Measurements from ENCODE around the gene LBHD2. TPM values are rescaled to one million over a fixed set of nuclear protein-coding genes. Genes with fewer than 3 reads are reported as not detected.

The LBHD2 gene
- total RNA-seq, 1 donor from 2014 or later, result not detected

GRCh38 chr14:103081951-103082350, 2.1 kb upstream of the LBHD2 start:
- no peaks in the 10 kb centered on the region for H3K27me3 ChIP-seq
- intact Hi-C loops (cut with DNase I), result no loop called here

DNA sequence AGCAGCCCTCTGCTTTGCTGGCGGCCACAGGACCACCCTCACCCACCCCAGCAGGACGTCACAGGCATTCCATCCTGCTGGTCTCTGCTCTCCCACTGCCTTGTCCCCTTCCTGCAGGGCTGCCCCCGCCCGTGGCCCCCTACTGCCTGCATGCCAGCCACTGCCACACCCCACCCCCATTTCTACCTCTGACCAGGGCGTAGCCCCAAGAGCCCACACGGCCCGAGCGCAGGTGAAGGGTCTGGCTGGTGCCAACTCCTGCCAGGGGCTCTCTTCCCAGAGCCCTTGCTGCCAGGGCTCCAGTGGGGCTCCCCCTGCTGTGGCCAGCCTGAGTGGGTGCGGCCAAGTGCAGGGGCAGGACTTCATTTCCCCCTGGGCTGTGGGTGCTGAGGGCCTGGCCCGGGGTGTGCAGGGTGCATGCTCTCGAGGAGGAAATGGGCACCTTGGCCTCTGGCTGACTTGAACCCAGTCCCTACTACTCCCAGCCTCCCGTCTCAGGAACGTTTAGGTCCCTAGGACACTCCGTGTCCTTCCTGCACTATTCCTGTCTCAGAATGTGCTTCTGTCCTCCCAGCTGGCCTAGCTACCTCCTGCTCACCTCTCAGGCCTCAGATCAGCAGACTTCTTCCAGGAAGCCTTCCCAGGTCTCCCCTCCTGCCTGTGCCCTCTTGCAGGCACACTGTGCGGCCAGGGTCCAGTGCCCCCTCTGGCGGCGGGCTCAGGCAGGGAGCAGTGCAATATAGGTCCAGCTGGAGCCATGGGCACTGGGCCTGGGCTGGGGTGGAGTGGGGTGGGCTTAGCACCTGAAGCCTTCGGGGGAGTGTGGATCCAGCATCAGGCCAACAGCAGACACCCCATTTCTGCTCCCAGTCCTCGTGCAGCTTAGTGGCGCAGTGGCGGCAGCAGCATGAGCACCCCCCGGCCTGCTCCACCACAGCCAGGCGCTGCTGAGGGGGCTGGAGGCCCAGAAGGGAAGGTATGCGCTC, 1.4 kb downstream of the LBHD2 start:
- no peak overlapping the region for H3K4me3 ChIP-seq
- no peak for DNase-seq (ENCODE audit: low spot score in 2 of 2)

More at GRCh38 chr14:103081951-103082350, 2.1 kb upstream of the LBHD2 start:
- no peaks in the 10 kb centered on the region for H3K9me3 ChIP-seq
- H3K4me3 ChIP-seq, result no peak overlapping the region
- no peak for DNase-seq (ENCODE audit: low spot score in 2 of 2)
- no peak for TF ChIP-seq CTCF (IDR thresholded peaks at IDR 0.05)
- no peaks in the 10 kb centered on the region for H3K4me1 ChIP-seq
- H3K27ac ChIP-seq, result no peak overlapping the region
- no peaks in the 10 kb centered on the region for H3K36me3 ChIP-seq

GRCh38 chr14:103086771-103087342, 2.8 kb downstream of the LBHD2 start:
- Histone ChIP-seq H3K36me3 (no peaks in the 10 kb centered on the region), H3K27ac (no peak overlapping the region), H3K9me3 (no peaks in the 10 kb centered on the region), H3K27me3 (no peaks in the 10 kb centered on the region), H3K4me1 (peaks cover 0 to 3% of the 10 kb centered on the region in 2 donors), H3K4me3 (no peak overlapping the region)
- no peak for TF ChIP-seq CTCF (IDR thresholded peaks at IDR 0.05)
- no peak for DNase-seq (ENCODE audit: low spot score in 2 of 2)
- intact Hi-C loops (cut with DNase I), result no loop called here

More for the DNA sequence above, 1.4 kb downstream of the LBHD2 start:
- Histone ChIP-seq H3K9me3 (no peaks in the 10 kb centered on the region), H3K4me1 (no peaks in the 10 kb centered on the region), H3K27ac (no peak overlapping the region), H3K27me3 (no peaks in the 10 kb centered on the region), H3K36me3 (no peaks in the 10 kb centered on the region)
- no peak for TF ChIP-seq CTCF (IDR thresholded peaks at IDR 0.05)
- intact Hi-C loops (cut with DNase I), result no loop called here

- Histone ChIP-seq H3K4me3 (no peak overlapping the region), H3K36me3 (no peaks in the 10 kb centered on the region), H3K27me3 (no peaks in the 10 kb centered on the region), H3K9me3 (no peaks in the 10 kb centered on the region), H3K27ac (no peak overlapping the region), H3K4me1 (peaks cover 0 to 3% of the 10 kb centered on the region in 2 donors)
- intact Hi-C loops (cut with DNase I), result no loop called here
- no peak for TF ChIP-seq CTCF (IDR thresholded peaks at IDR 0.05)
- DNase-seq (ENCODE audit: low spot score in 2 of 2), result no peak
These were observed 3.4 kb downstream of the LBHD2 start for GRCh38 chr14:103087343-103087835.

DNA sequence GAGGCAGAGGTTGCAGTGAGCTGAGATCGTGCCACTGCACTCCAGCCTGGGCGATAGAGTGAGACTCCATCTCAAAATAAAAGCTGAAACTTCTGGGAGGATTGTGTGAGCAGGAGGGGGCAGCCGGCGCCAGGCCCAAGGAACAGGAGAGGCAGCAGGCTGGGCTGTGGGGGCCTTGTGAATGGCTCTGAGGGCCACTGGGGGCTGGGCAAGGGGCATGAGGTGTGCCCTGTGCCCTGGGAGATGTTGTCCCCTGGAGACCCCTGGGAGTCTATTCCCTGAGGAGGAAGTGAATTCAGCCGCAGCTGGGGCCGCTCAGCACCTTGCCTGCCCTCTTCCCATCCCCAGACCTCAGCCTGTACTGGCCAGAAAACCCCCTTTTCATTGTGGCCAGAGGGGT, 4.9 kb downstream of the LBHD2 start:
- no peak overlapping the region for H3K27ac ChIP-seq
- no peaks in the 10 kb centered on the region for H3K9me3 ChIP-seq
- no peaks in the 10 kb centered on the region for H3K27me3 ChIP-seq
- intact Hi-C loops (cut with DNase I), result no loop called here
- H3K4me3 ChIP-seq, result no peak overlapping the region
- DNase-seq (ENCODE audit: low spot score in 2 of 2), result no peak
- no peaks in the 10 kb centered on the region for H3K36me3 ChIP-seq
- peaks cover 0 to 3% of the 10 kb centered on the region in 2 donors for H3K4me1 ChIP-seq
- no peak for TF ChIP-seq CTCF (IDR thresholded peaks at IDR 0.05)
